Hepatocyte (in vitro differentiated cells): ENCODE data around the gene PICALM. TPM values are rescaled to one million over a fixed set of nuclear protein-coding genes. Genes with fewer than 3 reads are reported as not detected.

Source experiments
- DNase-seq: peaks from one replicate; pipeline ENCODE4 v3.0.0-alpha.2; 2016; ENCODE audit warnings: low spot score
- H2AFZ ChIP-seq: fragments of 200-600 bp; sonication (generic); 2 replicates; pipeline ENCODE4 v1.6.0; 2016; ENCODE audit warnings: antibody characterized with exemption, mild to moderate bottlenecking
- H3K27ac ChIP-seq: fragments of 200-600 bp; sonication (generic); 2 replicates; pipeline ENCODE4 v1.5.1; 2016; ENCODE audit warnings: mild to moderate bottlenecking
- H3K27me3 ChIP-seq: fragments of 200-600 bp; sonication (generic); 2 replicates; pipeline ENCODE4 v1.6.1; 2016
- H3K36me3 ChIP-seq: fragments of 200-600 bp; sonication (generic); replicated peaks from 2 replicates; pipeline ENCODE4 v1.5.1; 2016; ENCODE audit warnings: low read depth; ENCODE audit not compliant: insufficient read depth
- H3K4me1 ChIP-seq: fragments of 200-600 bp; sonication (generic); 2 replicates; pipeline ENCODE4 v1.5.1; 2016; ENCODE audit warnings: mild to moderate bottlenecking, moderate library complexity; ENCODE audit not compliant: insufficient read depth
- H3K4me2 ChIP-seq: fragments of 200-600 bp; sonication (generic); 2 replicates; pipeline ENCODE4 v1.6.0; 2016
- H3K4me3 ChIP-seq: fragments of 200-600 bp; sonication (generic); 2 replicates; pipeline ENCODE4 v1.5.1; 2016; ENCODE audit warnings: mild to moderate bottlenecking
- H3K79me2 ChIP-seq: fragments of 200-600 bp; sonication (generic); 2 replicates; pipeline ENCODE4 v1.6.0; 2017; ENCODE audit warnings: mild to moderate bottlenecking
- H3K9me2 ChIP-seq: fragments of 200-600 bp; sonication (generic); replicated peaks from 2 replicates; pipeline ENCODE4 v1.6.0; 2017; ENCODE audit warnings: mild to moderate bottlenecking; ENCODE audit not compliant: insufficient read depth
- H3K9me3 ChIP-seq: fragments of 200-600 bp; sonication (generic); 2 replicates; pipeline ENCODE4 v1.5.1; 2016; ENCODE audit warnings: low read depth, mild to moderate bottlenecking
- H4K20me1 ChIP-seq: fragments of 200-600 bp; sonication (generic); 2 replicates; pipeline ENCODE4 v1.6.0; 2016; ENCODE audit warnings: mild to moderate bottlenecking; ENCODE audit not compliant: insufficient read depth, poor library complexity, severe bottlenecking
- CTCF ChIP-seq: fragments of 200-600 bp; sonication (generic); IDR thresholded peaks from 2 replicates; pipeline ENCODE4 v1.5.1; 2016; ENCODE audit warnings: antibody characterized with exemption, mild to moderate bottlenecking; ENCODE audit not compliant: poor library complexity
- EZH2 ChIP-seq: fragments of 200-600 bp; sonication (generic); IDR thresholded peaks from 2 replicates; pipeline ENCODE4 v1.6.1; 2016; ENCODE audit warnings: antibody characterized with exemption, mild to moderate bottlenecking, borderline replicate concordance
- EZH2phosphoT487 ChIP-seq: fragments of 200-600 bp; sonication (generic); IDR thresholded peaks from one replicate; pipeline ENCODE4 v1.6.1; 2018; ENCODE audit warnings: antibody characterized with exemption, mild to moderate bottlenecking, low read depth, moderate library complexity; ENCODE audit not compliant: unreplicated experiment, severe bottlenecking
- WGBS: methylation state at CpG from one replicate; pipeline ENCODE4 v1.1.6; 2016; ENCODE audit warnings: low lambda C conversion rate; ENCODE audit errors: missing lambda C conversion rate; 5-methylcytosine and 5-hydroxymethylcytosine counted together
- polyA plus RNA-seq: library from polyadenylated mRNA; unstranded; fragments of >200 nt; fragmentation: Nextera tagmentation; extraction: Ambion mirVana; gene quantifications from 2 replicates; pipeline ENCODE4 v1.2.1, GENCODE V29; 2016
- total RNA-seq: library from RNA; depleted of rRNA; stranded (reverse); fragments of >200 nt; gene quantifications from 2 replicates; pipeline ENCODE4 v1.2.3, GENCODE V29; 2014

Gene PICALM
- total and polyA plus RNA-seq, 2 experiments from 2014 or later, result 46.4 to 197 TPM

DNA sequence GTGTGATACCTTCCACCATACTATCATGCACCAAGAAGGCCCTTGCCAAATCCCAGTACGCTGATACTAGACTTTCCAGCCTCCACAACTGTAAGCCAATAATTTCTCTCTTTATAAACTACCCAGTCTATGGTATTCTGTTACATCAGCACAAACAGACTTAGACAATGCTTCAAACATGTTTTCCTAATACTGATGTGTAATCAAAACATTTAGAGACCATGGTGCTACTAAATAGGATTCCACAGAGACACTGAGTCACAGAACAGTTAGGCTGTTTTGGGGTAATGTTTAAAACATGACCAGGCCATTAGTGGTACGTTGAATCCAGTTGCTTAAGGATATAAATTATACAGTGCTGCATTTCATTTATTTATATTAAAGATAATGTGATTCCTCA is 103.7 kb downstream of the PICALM start:
- Histone ChIP-seq H3K9me3 (no peaks in the 10 kb centered on the region), H3K4me1 (no peaks in the 10 kb centered on the region), H3K27me3 (no peaks in the 10 kb centered on the region), H2AFZ (no peak overlapping the region), H4K20me1 (no peaks in the 10 kb centered on the region), H3K79me2 (peaks cover 11% of the 10 kb centered on the region), H3K27ac (no peak overlapping the region), H3K36me3 (no peaks in the 10 kb centered on the region), H3K9me2 (no peaks in the 10 kb centered on the region), H3K4me2 (no peak overlapping the region), H3K4me3 (no peak overlapping the region)
- DNase-seq, result no peak
- TF ChIP-seq EZH2phosphoT487, result no peak
- TF ChIP-seq EZH2, result no peak
- WGBS, result 87% methylated on average over 2 of the region's 2 CpGs

DNA sequence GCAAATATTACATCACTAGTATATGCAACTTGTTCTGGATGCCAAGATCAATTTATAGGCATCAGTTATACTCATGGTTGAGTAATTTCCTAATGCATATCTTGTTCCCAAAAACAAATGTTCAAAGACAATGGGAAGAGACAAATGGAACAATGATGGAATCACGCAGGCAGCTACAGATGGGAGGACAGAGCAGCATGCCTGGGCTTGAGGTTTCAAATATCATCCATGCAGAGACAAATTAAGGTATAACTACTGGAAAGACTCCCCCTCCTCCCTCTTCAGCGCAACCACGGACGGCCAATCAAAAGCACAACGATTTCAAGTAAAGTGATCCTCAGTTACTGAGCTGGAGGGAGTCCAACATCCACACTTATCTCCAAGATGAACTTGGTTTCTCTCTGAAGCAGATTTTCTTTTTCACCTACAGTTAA is 106.9 kb downstream of the PICALM start:
- no peak for DNase-seq
- Histone ChIP-seq H3K27ac (no peak overlapping the region), H2AFZ (no peak overlapping the region), H3K36me3 (peaks cover under 1% of the 10 kb centered on the region), H3K4me3 (no peak overlapping the region), H3K4me1 (no peaks in the 10 kb centered on the region), H3K79me2 (peaks cover 4% of the 10 kb centered on the region), H4K20me1 (no peaks in the 10 kb centered on the region), H3K4me2 (no peak overlapping the region), H3K9me2 (no peaks in the 10 kb centered on the region), H3K27me3 (no peaks in the 10 kb centered on the region), H3K9me3 (no peaks in the 10 kb centered on the region)
- no peak for TF ChIP-seq EZH2
- TF ChIP-seq CTCF, result no peak
- TF ChIP-seq EZH2phosphoT487, result no peak
- WGBS, result 62% methylated on average over 5 of the region's 5 CpGs

GRCh38 chr11:85961130-85961529 is 107.8 kb downstream of the PICALM start:
- H3K4me3 ChIP-seq, result no peak overlapping the region
- H2AFZ ChIP-seq, result no peak overlapping the region
- 56% methylated on average over 6 of the region's 6 CpGs for WGBS
- no peak overlapping the region for H3K27ac ChIP-seq
- H4K20me1 ChIP-seq, result peaks cover 3% of the 10 kb centered on the region
- no peaks in the 10 kb centered on the region for H3K27me3 ChIP-seq
- no peak for TF ChIP-seq EZH2phosphoT487
- no peak for TF ChIP-seq CTCF
- TF ChIP-seq EZH2, result no peak
- no peaks in the 10 kb centered on the region for H3K4me1 ChIP-seq
- peaks cover 4% of the 10 kb centered on the region for H3K36me3 ChIP-seq
- no peak overlapping the region for H3K4me2 ChIP-seq
- H3K79me2 ChIP-seq, result peaks cover 4% of the 10 kb centered on the region
- H3K9me3 ChIP-seq, result no peaks in the 10 kb centered on the region
- DNase-seq, result no peak
- no peaks in the 10 kb centered on the region for H3K9me2 ChIP-seq

- Histone ChIP-seq H2AFZ (no peak overlapping the region), H3K27ac (no peak overlapping the region), H4K20me1 (peaks cover 3% of the 10 kb centered on the region), H3K4me1 (no peaks in the 10 kb centered on the region), H3K9me3 (no peaks in the 10 kb centered on the region), H3K4me2 (no peak overlapping the region), H3K4me3 (no peak overlapping the region), H3K27me3 (no peaks in the 10 kb centered on the region), H3K9me2 (no peaks in the 10 kb centered on the region), H3K36me3 (peaks cover 4% of the 10 kb centered on the region), H3K79me2 (peaks cover 4% of the 10 kb centered on the region)
- no peak for TF ChIP-seq CTCF
- TF ChIP-seq EZH2, result no peak
- TF ChIP-seq EZH2phosphoT487, result no peak
- WGBS, result 85% methylated on average over 3 of the region's 3 CpGs
- DNase-seq, result no peak
Observed at GRCh38 chr11:85960678-85961077, 108.2 kb downstream of the PICALM start.
